NT2/D1 (cell line): ENCODE data around the gene SLC9A9.
A peak's percentile ranks its signal among the peaks of the same experiment; 100 is the strongest.

ENCODE experiments used
- DNase-seq: peaks from one replicate; pipeline ENCODE4 v3.0.0-alpha.2; 2011; ENCODE audit warnings: low read depth, low spot score
- H3K27me3 ChIP-seq: 2 replicates; pipeline ENCODE4 v1.6.0; 2011; ENCODE audit warnings: mild to moderate bottlenecking; ENCODE audit not compliant: insufficient read length, insufficient read depth
- H3K36me3 ChIP-seq: 2 replicates; pipeline ENCODE4 v1.6.1; 2011; ENCODE audit warnings: mild to moderate bottlenecking, low read length, mixed read lengths; ENCODE audit not compliant: insufficient read depth, insufficient read length
- H3K4me1 ChIP-seq: 2 replicates; pipeline ENCODE4 v1.5.1; 2011; ENCODE audit not compliant: insufficient read depth, insufficient read length
- H3K4me3 ChIP-seq: 2 replicates; pipeline ENCODE4 v1.5.1; 2011; ENCODE audit warnings: low read depth; ENCODE audit not compliant: insufficient read length
- H3K9ac ChIP-seq: 2 replicates; pipeline ENCODE4 v1.6.0; 2011; ENCODE audit warnings: low read depth; ENCODE audit not compliant: insufficient read length
- H3K9me3 ChIP-seq: 2 replicates; pipeline ENCODE4 v1.5.1; 2011; ENCODE audit warnings: mild to moderate bottlenecking, low read length; ENCODE audit not compliant: insufficient read depth
- SUZ12 ChIP-seq: IDR thresholded peaks from 2 replicates; pipeline ENCODE4 v1.6.1; 2011; ENCODE audit not compliant: insufficient read length, insufficient read depth; ENCODE audit errors: extremely low read depth
- YY1 ChIP-seq: IDR thresholded peaks from 2 replicates; pipeline ENCODE4 v1.6.1; 2011; ENCODE audit not compliant: insufficient read length, insufficient read depth
- ZNF274 ChIP-seq: IDR thresholded peaks from 2 replicates; pipeline ENCODE4 v1.6.1; 2011; ENCODE audit warnings: mild to moderate bottlenecking, low read depth, low read length

The SLC9A9 gene

GRCh38 chr3:143793971-143794370 is 54.3 kb downstream of the SLC9A9 start:
- TF ChIP-seq SUZ12 (no peak), YY1 (no peak), ZNF274 (no peak)
- Histone ChIP-seq H3K4me1 (peaks cover 2% of the 10 kb centered on the region), H3K4me3 (no peak overlapping the region), H3K9me3 (peaks cover 28% of the 10 kb centered on the region), H3K9ac (no peak overlapping the region), H3K36me3 (no peaks in the 10 kb centered on the region), H3K27me3 (no peaks in the 10 kb centered on the region)
- no peak for DNase-seq

- no peaks in the 10 kb centered on the region for H3K27me3 ChIP-seq
- peaks cover 2% of the 10 kb centered on the region for H3K4me1 ChIP-seq
- peaks cover 18% of the 10 kb centered on the region for H3K9me3 ChIP-seq
- H3K36me3 ChIP-seq: no peaks in the 10 kb centered on the region
- DNase-seq: no peak
- no peak overlapping the region for H3K4me3 ChIP-seq
- no peak overlapping the region for H3K9ac ChIP-seq
- TF ChIP-seq SUZ12 (no peak), ZNF274 (peak; percentile 25; the same call in 1 of the 2 replicates)
Observed at GRCh38 chr3:143791386-143791785, 56.9 kb downstream of the SLC9A9 start.

- Histone ChIP-seq H3K9ac (no peak overlapping the region), H3K9me3 (peaks cover 5% of the 10 kb centered on the region), H3K4me3 (no peak overlapping the region), H3K4me1 (no peaks in the 10 kb centered on the region), H3K27me3 (no peaks in the 10 kb centered on the region), H3K36me3 (no peaks in the 10 kb centered on the region)
- no peak for DNase-seq
- TF ChIP-seq YY1 (no peak), ZNF274 (no peak), SUZ12 (no peak)
Observed at GRCh38 chr3:143786219-143787191, 61.8 kb downstream of the SLC9A9 start.

- Histone ChIP-seq H3K36me3 (no peaks in the 10 kb centered on the region), H3K4me3 (no peak overlapping the region), H3K4me1 (no peaks in the 10 kb centered on the region), H3K27me3 (no peaks in the 10 kb centered on the region), H3K9ac (no peak overlapping the region), H3K9me3 (no peaks in the 10 kb centered on the region)
- TF ChIP-seq SUZ12: no peak
- no peak for TF ChIP-seq YY1
- TF ChIP-seq ZNF274: no peak
- DNase-seq: no peak
Observed at GRCh38 chr3:143784446-143784845, 63.8 kb downstream of the SLC9A9 start.

DNA sequence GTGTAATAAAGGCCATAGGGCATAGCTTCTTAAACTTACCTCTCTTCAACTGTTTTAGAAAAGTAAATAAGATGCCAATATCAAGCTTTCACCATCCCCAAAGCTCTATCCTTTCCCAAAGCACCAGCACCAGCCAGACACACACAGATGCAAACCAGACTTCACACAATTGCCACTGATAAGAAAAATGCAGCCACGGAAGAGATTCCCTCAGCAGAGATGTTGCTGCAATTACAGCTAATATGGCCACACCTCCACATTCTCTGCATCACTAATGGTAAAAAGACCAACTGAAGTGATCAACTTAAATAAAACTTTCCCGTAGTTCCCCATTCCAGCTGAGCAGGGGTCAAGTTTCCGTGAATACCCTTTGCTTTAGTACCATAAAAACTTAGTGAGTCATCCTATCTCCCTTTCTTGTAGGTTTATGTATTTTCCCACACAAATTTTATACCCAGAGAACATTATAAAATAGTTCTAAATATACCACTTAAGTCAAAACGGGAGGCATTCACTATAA is 64.4 kb downstream of the SLC9A9 start:
- no peak for DNase-seq

DNA sequence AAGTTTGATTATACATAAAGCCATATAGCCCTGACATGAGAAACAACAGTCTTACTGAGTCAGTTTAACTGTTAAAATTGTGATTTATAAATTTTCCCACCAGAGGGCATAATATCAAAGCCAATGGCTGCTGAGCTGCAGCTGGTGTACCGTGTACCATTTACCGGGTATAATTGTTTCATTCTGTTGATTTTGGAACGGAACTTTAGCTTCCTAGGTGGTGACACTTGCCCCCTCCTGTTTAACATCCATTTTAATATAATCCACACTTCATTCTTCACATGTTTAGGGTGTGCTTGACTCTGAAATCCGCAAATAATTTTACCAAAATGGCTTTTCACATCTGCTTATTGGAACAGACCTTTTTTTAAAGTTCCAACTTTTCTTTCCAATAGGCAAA is 72.8 kb downstream of the SLC9A9 start:
- Histone ChIP-seq H3K36me3 (no peaks in the 10 kb centered on the region), H3K4me1 (no peaks in the 10 kb centered on the region), H3K9ac (no peak overlapping the region), H3K27me3 (no peaks in the 10 kb centered on the region), H3K9me3 (no peaks in the 10 kb centered on the region), H3K4me3 (no peak overlapping the region)
- DNase-seq: no peak
- TF ChIP-seq YY1: no peak
- TF ChIP-seq SUZ12: no peak
- TF ChIP-seq ZNF274: no peak

More for the DNA sequence above, 64.4 kb downstream of the SLC9A9 start:
- H3K36me3 ChIP-seq: no peaks in the 10 kb centered on the region
- H3K4me3 ChIP-seq: no peak overlapping the region
- no peaks in the 10 kb centered on the region for H3K9me3 ChIP-seq
- no peaks in the 10 kb centered on the region for H3K4me1 ChIP-seq
- TF ChIP-seq SUZ12: no peak
- no peak for TF ChIP-seq YY1
- TF ChIP-seq ZNF274: no peak
- H3K27me3 ChIP-seq: no peaks in the 10 kb centered on the region
- no peak overlapping the region for H3K9ac ChIP-seq

GRCh38 chr3:143771939-143772338 is 76.3 kb downstream of the SLC9A9 start:
- no peak overlapping the region for H3K9ac ChIP-seq
- H3K9me3 ChIP-seq: no peaks in the 10 kb centered on the region
- no peak for DNase-seq
- TF ChIP-seq ZNF274 (no peak), YY1 (no peak), SUZ12 (no peak)
- H3K27me3 ChIP-seq: no peaks in the 10 kb centered on the region
- no peak overlapping the region for H3K4me3 ChIP-seq
- no peaks in the 10 kb centered on the region for H3K4me1 ChIP-seq
- H3K36me3 ChIP-seq: no peaks in the 10 kb centered on the region
